Activated CD8-positive, alpha-beta memory T cell treated with anti-CD3 and anti-CD28 coated beads for 4 hours (primary cell): ENCODE results near the gene EIF2B5.
"Not testable (repeated sequence)": the region's sequence is repeated elsewhere in the genome, so short reads cannot be mapped to it uniquely, and the experiment has no call there.

Experiments used
- DNase-seq, 2 donors: peaks; one replicate each; pipeline ENCODE4 v3.0.0-alpha.2; 2020; ENCODE audit warnings: low read depth in 2 of 2

EIF2B5 gene

DNA sequence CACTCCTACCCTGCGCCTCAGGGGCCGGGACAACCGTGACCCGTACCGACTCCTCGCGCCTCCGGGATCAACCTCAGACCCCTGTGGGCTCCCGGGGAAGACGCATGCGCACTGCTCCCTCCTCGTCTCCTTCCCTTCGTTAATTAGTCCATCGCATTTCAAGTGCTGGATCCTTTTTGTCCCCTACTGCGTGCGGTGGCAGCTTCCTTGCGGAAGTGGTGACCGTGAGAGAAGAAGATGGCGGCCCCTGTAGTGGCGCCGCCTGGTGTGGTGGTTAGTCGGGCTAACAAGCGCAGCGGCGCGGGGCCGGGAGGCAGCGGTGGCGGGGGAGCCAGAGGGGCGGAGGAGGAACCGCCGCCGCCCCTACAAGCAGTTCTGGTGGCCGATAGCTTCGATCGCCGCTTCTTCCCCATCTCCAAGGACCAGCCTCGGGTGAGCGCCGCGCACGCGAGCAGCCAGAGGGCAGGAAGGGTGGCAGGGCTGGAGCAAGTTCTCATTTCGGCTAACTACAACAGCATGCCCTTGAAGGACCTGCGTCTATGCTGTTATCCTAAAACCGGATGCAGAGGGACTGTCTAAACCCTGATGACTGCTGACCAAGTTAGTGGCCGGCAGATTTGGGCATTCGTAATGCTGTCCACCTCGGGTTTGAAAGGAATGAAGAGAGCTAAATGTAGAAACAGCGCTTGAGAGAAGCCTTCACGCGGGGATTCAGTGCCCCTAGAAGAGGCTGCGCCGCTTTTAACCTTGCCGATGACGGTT is at the start of gene EIF2B5:
TSS of gene EIF2B5 (plus strand) at position 210 of the 762 bp plus-strand sequence. CDS start at position 238, 28 bp downstream.
- DNase-seq, result peak; percentile 73 to 76

DNA sequence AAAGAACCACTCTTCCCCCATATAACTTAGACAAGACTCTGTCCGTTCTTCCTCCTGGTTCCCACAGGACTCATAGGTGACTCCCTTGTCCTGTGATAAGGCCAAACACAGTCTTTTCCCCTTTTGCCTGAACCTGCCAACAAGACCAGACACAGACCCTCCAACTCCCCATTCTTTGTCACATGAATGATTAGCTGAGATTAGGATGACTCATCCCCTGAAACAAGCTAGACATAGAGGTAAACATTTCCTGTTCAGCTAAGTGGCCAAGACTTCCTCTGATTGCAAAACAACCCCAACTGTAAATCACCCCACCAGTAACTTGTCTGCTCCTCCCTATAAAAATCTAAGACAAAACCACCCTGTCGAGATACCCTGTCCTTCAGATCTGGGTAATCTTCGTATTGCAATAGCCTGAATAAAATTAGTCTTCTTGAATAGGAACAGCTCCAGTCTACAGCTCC is 49.7 kb upstream of the EIF2B5 start:
- no peak for DNase-seq

DNA sequence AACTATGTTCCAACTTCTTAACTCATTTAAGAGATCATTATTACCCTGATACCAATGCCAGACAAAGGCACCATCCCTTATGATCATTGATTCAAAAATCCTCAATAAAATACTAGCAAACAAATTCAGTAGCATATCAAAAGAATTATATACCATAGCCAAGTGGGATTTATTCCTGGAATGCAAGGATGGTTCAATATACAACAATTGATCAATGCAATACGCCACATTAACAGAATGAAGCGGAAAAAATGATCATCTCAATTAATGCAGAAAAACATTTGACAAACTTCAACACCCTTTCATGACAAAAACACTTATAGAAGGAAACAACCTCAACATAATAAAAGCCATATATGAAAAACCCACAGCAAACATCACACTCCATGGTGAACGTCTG is 43.0 kb upstream of the EIF2B5 start:
- no peak for DNase-seq

DNA sequence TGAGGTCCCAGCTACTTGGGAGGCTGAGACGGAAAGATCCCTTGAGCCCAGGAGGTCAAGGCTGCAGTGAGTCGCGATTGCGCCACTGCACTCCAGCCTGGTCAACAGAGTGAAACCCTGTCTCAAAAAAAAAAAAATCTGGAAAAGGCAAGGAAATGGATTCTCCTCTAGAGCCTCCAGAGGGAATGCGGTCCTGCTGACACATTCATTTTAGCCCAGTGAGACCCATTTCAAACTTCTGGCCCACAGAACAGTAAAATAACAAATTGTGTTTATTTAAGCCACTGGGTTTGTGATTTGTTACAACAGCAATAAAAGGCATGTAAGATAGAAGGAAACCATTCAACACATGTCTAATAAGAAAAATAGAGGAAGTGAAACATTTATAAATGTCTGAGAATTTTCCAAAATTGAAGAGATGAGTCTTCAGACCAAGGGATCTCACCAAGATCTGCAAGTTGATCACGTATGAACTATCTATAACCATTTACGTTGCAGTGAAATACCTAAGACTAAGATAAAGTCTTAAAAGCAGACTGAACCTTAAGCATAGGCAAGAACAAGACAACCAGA is 38.3 kb upstream of the EIF2B5 start, which contains the start of gene HTR3E:
TSS of gene HTR3E (plus strand) at position 254 of the 573 bp plus-strand sequence. CDS start 466 bp downstream, outside the sequence.
- no peak for DNase-seq

DNA sequence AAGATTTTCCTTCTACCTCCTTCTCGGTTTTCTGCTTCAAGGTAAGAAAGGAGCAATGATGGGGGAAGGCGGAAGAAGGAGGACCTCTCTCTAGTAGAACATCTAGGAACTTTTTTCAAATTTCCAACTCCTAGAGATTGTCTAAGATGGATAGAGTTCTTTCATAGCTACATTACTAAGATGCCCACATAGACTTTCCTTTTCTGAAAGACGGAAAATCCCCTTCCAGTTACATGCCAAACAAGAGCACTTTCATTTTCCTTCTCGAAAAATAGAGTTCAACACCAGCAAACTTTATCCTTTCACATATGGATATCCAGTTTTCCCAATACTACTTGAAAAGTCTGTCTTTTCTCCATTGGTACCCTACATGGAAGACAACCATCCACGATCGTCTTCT is 37.6 kb upstream of the EIF2B5 start:
- no peak for DNase-seq

DNA sequence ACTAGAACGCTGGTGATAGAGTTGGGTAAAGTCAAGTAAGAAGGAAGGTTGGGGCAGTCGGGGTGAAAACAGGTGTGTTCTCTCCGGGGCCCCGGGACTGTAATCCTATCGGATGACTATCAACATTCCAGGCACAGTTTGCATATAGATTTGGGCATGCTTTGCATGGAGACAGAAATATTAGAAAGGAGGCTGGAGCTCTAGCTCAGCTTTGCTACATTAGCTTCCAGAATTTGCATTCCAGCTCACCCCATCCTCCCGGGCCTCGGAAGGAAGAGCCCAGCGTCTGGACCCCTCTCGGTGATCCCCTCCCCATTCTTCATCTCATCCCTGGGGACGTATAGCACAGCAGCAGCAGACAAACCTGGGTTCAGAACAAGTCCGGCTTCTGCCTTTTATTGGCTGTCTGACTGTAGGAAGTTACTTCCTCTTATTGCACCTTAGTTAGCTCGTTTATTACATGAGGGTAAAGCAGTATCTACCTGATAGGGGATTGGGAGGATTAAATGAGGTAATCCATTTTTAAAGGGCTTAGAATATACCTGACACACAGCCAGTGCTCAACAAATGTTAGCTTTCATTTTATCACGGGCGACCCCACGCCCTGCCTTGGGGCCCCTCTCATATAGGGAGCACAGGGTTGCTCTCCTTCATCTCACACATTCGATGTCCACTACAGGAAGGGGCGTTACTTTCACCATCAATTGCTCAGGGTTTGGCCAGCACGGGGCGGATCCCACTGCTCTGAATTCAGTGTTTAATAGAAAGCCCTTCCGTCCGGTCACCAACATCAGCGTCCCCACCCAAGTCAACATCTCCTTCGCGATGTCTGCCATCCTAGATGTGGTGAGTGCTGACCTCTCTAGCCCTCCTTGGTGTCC is 35.1 kb upstream of the EIF2B5 start:
- DNase-seq, result no peak

DNA sequence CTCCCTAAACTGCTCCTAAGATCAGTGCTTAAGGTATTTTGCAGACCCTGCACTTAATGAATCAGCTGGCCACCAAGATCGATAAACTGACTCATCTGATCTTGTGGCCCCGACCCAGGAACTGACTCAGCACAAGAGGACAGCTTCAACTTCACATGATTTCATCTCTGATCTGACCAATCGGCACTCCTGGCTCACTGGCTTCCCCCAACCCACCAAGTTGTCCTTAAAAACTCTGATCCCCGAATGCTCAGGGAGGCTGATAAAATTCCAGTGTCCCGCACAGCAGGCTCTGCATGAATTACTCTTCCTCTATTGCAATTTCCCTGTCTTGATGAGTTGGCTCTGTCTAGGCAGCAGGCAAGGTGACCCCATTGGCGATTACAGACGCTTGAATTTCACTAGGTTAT is 24.8 kb upstream of the EIF2B5 start:
- DNase-seq, result no peak

DNA sequence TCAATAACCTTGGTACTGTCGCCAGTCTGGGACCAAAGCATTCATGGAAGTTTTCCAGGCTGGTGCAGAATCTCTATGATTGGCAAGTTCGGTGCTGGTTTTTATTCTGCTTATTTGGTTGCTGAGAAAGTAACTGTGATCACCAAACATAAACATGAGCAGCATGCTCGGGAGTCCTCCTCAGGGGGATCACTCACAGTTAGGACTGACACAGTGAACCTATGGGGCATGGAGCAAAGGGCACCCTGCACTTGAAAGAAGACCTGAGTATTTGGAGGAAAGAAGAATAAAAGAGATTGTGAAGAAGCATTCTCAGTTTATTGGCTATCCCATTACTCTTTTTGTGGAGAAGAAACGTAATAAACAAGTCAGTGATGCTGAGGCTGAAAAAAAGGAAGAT is 19.1 kb upstream of the EIF2B5 start:
- DNase-seq, result no peak

DNA sequence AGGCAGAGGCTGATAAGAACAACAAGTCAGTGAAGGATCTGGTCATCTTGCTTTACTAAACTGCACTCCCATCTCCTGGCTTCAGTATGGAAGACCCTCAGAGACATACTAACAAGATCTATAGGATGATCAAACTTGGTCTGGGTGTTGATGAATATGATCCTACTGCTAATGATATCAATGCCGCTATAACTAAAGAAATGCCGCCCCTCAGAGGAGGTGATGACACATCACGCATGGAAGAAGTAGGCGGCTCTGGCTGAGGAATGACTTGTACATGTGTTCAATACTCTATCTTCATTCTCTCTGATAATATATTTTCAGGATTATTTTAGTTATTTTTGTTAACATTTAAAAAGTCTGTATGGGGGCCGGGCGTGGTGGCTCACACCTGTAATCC is 17.5 kb upstream of the EIF2B5 start:
- DNase-seq, result no peak

DNA sequence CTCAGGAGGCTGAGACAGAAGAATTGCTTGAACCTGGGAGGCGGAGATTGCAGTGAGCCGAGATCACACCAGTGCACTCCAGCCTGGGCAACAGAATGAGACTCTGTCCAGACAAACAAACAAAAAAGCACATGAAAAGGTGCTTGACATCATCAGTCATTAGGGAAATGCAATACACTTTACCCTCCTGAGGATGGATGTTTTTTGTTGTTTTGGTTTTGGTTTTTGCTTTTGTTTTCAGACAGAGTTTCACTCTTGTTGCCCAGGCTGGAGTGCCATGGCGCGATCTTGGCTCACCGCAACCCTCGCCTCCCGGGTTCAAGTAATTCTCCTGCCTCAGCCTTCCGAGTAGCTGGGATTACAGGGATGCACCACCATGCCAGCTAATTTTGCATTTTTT is 14.1 kb upstream of the EIF2B5 start:
- not testable (repeated sequence) for DNase-seq

DNA sequence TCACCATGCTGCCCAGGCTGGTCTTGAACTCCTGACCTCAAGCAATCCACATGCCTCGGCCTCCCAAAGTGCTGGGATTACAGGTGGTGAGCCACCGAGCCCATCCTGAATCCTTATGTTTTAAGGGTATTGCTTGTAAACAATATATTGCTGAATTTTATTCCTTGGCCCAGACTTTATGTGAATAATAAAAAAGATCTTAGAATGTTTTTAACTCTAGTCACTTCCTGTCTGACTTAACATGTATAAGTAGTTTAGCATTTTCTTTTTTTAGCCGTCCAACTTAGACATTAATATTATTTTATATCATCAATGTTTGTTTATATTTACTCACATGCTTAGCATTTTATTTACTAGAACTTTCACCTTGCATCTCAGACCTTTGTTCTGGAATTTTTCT is 9.2 kb upstream of the EIF2B5 start:
- no peak for DNase-seq

DNA sequence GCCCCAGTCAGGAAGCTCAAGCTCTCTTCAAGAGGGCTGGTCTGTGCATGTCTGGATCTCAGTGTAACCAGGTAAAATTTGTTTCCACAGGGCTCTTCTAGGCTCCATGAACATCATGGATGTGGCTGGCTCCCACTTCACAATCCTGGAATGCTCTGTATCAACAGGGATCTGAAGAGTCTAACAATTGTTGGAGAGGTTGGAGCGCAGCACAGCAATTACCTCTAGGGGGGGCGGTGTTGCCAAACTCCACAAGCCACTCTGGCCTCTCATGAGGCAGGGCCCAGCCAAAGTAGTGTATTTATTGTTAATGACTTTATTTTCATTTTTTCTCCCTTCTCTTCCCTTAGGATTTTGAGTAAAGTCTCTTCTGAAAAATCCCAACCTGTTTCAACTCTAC is 6.1 kb upstream of the EIF2B5 start:
- DNase-seq, result no peak

DNA sequence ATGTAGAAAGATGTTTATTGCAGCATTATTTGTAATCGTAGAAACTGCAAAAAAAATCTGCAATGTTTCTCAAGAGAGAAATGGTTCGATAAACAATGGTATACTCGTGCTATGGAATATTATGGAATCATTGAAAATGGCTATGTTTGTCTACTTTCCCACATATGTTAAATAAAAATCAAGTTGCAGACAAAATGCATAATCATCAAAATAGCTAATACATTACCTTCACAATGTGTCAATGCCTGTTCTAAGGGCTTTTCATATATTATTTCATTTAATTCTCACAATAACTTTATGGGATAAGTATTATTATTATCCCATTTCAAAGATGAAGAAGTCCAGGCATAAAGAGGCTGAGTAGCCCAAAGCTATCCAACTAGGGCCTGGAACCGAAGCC is 2.2 kb upstream of the EIF2B5 start:
- DNase-seq, result no peak

DNA sequence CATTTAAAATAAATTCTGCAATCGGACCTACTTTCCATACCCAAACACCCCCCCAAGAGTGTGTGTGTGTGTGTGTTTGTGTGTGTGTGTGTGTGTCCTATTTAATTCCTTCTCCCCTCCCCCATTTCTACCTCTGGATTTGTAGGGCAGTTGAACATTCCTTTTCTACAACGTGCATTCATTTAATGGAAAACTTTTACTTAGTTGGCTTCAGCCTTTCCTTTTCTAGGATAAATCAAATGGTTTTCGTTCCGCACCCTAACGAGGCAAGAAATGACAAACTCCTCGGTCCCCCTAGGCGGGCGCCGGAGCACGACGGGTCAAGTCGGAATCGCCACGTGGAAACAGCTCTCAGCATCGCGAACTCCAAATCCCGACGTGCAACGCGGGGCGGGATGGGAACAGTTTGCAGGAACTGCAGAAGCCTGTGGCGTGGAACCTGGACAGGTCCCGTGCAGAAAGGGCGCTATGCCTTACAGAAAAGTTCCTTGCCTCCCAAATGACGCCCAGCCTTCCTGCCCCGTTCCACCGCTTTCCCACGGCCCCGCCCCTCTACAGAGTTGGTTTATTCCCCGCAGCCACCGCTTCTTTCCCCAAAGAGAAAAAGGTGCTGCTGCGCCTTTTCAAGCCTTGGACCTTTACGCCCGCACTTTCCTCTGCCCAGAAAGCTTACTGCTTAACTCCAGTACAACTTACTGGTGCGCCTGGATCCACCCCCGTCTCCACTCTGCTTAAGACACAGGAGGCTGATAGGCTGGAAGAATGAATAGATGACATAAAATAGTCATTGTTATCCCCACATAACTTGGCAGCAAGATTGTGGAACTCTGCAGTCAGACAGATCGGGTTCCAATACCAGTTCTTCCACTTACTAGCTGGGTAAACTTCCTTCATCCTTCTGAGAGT is 1.1 kb upstream of the EIF2B5 start:
- peak in 1 of 2 donors; percentile 18 for DNase-seq

DNA sequence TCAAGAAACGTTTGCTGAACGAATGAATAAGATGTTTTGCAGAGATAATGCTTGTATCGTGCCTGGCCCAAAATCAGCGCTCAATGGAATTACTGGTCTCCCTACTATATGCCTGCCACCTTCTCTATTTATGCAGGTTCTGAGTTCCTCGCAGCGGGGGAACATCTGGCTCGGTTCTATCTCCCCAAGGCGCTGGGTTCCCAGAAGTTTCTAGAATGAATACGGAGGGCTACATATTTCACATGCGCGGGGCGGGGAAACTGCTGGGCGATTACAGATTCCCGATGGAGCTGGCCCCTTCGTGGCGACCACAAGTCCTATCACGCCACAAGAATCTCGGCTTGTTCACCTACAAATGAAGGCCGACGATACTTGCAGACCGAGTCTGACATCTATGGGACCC is 411 bp upstream of the EIF2B5 start:
- no peak for DNase-seq

DNA sequence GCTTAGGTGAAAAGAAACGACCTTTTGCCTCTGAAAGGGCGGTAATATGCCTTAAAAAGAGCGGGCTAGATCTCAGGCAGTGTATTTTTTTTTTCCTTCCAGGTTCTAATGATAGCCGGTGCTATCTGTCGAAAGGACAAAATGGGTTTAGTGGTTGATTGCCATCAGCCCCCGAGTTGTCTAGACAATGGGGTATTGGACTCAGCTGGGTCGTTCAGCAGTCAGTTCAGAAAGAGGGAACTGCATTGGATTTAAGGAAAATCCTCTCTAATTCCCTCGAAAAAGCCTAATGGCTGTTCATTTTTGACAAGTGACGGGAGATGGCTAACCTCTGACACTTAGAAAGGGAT is 728 bp downstream of the EIF2B5 start:
- no peak for DNase-seq

DNA sequence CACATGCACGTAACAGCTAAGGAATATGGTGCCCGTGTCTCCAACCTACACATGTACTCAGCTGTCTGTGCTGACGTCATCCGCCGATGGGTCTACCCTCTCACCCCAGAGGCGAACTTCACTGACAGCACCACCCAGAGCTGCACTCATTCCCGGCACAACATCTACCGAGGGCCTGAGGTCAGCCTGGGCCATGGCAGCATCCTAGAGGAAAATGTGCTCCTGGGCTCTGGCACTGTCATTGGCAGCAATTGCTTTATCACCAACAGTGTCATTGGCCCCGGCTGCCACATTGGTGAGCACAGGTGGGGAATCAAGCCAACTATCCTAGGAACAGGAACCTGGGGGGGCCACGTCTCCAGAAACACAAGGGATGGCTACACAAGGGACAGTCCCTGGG is 5.3 kb downstream of the EIF2B5 start:
- no peak for DNase-seq

DNA sequence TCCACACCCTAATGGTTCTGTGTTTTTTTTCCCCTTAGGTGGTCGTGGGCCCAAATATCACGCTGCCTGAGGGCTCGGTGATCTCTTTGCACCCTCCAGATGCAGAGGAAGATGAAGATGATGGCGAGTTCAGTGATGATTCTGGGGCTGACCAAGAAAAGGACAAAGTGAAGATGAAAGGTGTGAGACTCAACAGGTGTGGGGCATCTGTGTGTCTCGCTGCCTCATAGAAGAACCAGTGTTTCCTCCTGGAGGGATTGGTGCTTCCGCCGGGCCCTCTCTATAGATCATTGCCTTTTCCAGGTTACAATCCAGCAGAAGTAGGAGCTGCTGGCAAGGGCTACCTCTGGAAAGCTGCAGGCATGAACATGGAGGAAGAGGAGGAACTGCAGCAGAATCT is 7.0 kb downstream of the EIF2B5 start:
- DNase-seq, result no peak

DNA sequence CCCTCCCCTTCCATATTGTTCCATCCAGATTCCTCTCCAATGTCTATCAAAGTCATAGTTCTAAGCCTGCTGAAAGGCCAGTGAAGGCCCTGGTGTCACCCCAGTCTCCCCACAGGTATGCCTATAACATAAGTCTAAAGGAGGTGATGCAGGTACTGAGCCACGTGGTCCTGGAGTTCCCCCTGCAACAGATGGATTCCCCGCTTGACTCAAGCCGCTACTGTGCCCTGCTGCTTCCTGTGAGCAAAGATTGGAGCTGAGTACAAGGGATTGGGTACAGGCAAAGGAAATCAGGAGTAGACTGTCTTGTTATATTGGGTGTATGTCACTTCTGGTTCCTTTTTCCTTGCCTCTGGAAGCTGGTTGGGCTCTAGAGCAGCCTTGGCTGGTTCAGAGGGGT is 8.2 kb downstream of the EIF2B5 start:
- no peak for DNase-seq

DNA sequence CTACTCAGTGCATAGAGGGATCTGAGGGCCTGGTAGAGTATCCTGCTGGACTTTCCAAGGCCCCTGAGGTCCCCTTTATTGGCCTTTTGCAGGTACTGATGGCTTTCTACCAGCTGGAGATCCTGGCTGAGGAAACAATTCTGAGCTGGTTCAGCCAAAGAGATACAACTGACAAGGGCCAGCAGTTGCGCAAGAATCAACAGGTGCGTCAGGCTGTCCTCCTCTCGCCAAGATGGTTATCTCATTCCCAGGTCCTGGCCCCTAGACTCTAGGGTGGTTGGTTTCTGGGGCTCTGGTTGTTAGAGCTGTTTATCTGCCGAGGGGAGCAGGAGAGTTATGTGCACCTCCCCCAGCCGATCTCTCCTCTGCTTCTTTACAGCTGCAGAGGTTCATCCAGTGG is 9.3 kb downstream of the EIF2B5 start:
- no peak for DNase-seq

DNA sequence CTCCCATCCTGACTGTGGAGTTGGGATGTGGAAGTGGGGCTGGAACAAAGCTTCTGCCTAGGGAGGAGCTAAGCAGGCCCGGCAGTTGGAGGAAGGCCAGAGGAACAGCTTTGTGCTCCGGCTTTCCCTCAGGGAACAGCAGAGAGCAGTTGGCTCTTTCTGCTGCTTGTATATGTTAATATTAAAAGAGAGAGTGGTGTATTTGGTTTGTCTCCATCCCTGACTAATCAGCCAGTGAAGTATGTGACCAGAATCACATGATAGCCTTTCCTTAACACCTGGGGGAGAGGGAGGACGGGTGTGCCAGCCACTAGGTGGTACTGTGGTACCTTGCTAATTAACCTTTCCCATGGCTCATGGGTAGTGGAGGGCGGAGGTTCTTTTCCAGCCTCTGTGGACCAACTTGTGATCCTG is 10.0 kb downstream of the EIF2B5 start:
- no peak for DNase-seq
